NCI-H2227 treated with DMSO at 0.1 percent for 48 hours (cell line): ENCODE measurements around the gene STON2.
"Not testable (repeated sequence)": the region's sequence is repeated elsewhere in the genome, so short reads cannot be mapped to it uniquely, and the experiment has no call there.

ENCODE experiments used
- DNase-seq: peaks from one replicate; lab custom pipeline; 2025; lab: John Stamatoyannopoulos, UW

The STON2 gene

GRCh38 chr14:81265636-81266169, 134.4 kb downstream of the STON2 start:
- DNase-seq: no peak

DNA sequence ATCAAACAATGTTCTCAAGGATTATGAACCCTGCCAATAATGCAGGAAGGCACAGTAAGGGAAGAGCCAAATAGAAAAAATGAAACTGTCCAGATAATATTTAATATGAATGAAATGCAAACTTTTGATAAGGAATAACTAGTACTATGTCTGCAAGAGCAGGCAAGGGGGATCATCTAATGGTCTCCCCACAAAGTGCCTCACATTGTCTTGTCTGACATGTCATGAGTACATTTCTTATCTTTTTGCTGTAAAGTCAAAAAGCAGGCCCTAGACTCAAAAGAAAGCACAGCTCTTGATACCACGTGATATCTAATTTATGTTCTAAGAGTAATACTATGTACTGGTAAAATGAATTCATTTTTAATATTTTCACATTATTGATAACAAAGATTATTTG, 135.5 kb downstream of the STON2 start:
- no peak for DNase-seq

GRCh38 chr14:81263777-81264410, 136.2 kb downstream of the STON2 start:
- DNase-seq: peak; percentile 40

DNA sequence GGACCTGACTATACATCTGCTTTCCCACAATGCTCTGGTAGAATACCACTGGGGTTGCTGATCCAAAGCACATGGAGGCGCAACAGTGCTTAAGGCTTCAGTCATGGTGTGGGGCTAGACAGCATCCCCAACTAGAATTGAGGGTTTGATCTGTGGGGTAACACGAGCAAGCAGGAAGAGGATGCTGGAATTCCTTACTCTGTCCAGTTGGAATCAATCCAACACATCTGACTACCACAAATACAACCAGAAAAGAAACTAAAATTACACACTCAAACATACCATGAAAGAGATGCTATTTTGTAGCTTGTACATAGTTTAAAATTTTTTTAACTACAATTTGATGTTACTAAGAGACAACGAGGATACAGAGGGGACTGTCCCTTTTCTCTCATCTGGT, 138.9 kb downstream of the STON2 start:
- no peak for DNase-seq

DNA sequence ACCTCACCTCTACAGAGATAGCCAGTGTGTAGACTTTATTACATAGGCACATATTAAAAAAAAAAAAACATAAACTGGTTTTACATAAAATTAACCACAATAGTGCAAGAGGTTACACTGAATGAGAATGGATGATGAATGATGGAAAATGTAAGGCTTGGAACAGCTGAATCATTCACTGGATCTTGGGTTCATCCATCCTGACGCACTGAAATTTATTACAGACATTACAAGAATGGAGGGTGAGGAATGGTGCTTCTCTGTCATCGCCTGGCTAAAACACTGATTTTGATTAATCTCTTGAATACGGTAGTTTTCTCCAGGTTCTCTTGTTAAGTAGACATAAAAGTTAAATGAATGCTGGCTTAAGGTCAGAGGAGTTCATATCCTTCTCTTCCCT, 139.4 kb downstream of the STON2 start:
- no peak for DNase-seq

DNA sequence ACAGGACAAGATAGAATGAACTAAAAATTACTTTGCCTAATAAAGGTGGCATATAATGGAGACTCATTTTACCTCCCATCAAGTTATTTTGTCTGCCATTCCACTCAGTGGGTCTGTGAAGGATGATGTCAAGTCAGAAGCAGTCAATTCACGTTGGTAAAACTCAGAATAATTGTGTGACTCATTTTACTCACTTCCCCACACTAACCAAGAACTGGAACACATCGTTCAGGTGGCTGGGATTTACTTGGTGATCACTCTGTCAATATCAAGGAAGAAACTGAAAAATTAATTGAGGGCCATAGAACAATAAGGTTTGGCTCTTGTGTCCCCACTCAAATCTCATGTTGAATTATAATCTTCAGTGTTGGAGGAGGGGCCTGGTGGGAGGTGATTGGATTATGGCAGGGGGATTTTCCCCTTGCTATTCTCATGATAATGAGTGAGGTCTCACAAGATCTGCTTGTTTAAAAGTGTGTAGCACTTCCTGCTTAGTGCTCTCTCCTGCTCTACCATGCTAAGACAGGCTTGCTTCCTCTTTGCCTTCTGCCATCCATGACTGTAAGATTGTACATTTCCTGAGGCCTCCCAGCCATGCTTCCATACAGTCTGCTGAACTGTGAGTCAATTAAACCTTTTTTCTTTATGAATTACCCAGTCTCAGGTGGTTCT, 143.7 kb downstream of the STON2 start:
- DNase-seq: no peak

GRCh38 chr14:81252278-81252677, 147.8 kb downstream of the STON2 start:
- no peak for DNase-seq

- DNase-seq: no peak
Measured at GRCh38 chr14:81247271-81247766, 152.8 kb downstream of the STON2 start.

GRCh38 chr14:81246461-81247270, 153.5 kb downstream of the STON2 start:
- DNase-seq: no peak

DNA sequence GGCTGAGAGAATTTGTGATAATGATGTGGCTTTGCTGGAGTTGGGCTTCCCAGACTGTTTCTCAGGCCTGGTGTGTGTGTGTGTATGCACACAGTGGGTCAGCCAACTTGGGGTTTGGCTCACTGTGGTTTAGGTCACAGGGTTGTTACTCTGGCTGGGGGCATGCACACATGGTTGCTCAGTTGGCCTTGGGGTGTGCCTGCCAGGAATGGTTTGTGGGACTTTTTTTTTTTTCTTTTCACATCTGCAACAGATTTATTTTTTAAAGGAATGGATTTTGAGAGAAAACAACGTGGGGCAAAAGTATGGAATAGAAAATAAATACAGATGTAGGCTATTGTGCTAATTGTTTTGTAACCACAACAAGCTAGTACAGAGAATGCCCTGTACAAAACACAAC, 154.4 kb downstream of the STON2 start:
- no peak for DNase-seq

- not testable (repeated sequence) for DNase-seq
Measured at GRCh38 chr14:81244431-81244830, 155.7 kb downstream of the STON2 start.

GRCh38 chr14:81243499-81243898, 156.6 kb downstream of the STON2 start:
- no peak for DNase-seq

DNA sequence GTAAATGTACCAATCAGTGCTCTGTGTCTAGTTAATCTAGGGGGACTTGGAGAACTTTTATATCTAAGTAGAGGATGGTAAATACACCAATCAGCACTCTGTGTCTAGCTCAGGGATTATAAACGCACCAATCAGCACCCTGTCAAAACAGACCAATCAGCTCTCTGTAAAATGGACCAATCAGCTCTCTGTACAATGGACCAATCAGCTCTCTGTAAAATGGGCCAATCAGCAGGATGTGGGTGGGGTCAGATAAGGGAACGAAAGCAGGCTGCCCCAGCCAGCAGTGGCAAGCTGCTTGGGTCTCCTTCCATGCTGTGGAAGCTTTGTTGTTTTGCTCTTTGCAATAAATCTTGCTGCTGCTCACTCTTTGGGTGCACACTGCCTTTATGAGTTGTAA, 163.3 kb downstream of the STON2 start:
- DNase-seq: not testable (repeated sequence)

- DNase-seq: no peak
Measured at GRCh38 chr14:81236138-81236537, 164.0 kb downstream of the STON2 start.

DNA sequence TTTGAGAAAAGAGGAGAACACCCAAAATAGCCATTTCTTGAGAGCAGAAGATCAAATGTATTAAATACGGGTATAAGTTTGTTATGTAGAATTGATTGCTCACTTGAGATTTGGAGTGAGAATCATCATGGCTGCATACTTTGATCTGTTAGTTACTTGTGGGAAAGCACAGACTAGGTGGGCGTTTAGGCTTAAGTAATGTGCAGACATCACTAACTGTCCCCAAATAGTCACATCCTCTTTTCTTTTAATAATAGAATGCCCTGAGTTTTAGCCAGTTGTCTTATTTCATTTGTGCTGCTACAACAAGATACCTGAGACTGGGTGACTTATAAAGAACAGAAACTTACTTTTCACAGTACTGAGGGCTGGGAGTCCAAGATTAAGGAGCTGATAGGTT, 165.0 kb downstream of the STON2 start:
- no peak for DNase-seq

GRCh38 chr14:81234278-81234677, 165.8 kb downstream of the STON2 start:
- peak; percentile 81 for DNase-seq

GRCh38 chr14:81233615-81234014, 166.5 kb downstream of the STON2 start:
- DNase-seq: no peak

GRCh38 chr14:81231540-81231939, 168.6 kb downstream of the STON2 start:
- DNase-seq: no peak

GRCh38 chr14:81224222-81224621, 175.9 kb downstream of the STON2 start:
- no peak for DNase-seq

DNA sequence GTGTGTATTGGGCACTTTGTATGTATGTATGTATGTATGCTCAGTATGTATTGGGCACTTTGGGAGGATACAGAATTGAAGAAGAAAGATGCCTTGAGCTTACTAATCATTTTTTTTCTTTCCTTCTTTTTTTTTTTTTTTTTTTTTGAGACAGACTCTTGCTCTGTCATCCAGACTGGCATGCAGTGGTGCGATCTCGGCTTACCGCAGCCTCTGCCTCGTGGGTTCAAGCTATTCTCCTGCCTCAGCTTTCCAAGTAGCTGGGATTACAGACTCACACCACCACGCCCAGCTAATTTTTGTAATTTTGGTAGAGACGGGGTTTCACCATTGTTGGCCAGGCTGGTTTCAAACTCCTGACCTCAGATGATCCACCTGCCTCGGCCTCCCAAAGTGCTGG, 176.3 kb downstream of the STON2 start:
- not testable (repeated sequence) for DNase-seq

- no peak for DNase-seq
Measured at GRCh38 chr14:81222691-81223090, 177.4 kb downstream of the STON2 start.

GRCh38 chr14:81222126-81222525, 178.0 kb downstream of the STON2 start:
- no peak for DNase-seq
